Upper lobe of left lung (tissue), 4 donors: ENCODE measurements around the gene SPRY2.

ENCODE experiments used
- POLR2A ChIP-seq, 4 donors: fragments of 450-650 bp; IDR thresholded peaks; one replicate each; pipeline ENCODE4 v1.5.1; 2016 to 2017; ENCODE audit warnings: antibody characterized with exemption in 4 of 4, mild to moderate bottlenecking in 2 of 4
- TF ChIP-seq, protein P1 (sequence below), 6 experiments: fragments of 450-650 bp in 4 of 6; fragments of 200-600 bp in 2 of 6; sonication (generic) in 2 of 6; IDR thresholded peaks; one replicate each; pipeline ENCODE4 v1.5.1; 2016 to 2019; ENCODE audit warnings: antibody characterized with exemption in 6 of 6

DNA sequence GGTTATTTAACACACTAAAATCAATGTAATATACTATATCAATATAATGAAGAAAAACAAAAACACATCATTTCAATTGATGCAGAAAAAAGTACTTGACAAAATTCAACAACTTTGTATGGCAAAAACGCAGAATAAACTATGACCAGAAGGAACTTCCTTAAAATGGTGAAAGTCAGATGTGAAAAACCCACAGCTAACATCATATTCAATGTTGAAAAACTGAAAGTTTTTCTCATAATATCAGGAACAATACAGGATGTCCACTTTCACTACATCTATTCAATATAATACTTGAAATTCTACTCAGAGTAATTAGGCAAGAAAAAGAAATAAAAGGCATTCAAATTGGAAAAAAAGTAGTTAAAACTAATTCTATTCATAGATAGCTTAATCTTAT lies 50.3 kb downstream of the SPRY2 start:
- TF ChIP-seq POLR2A (IDR thresholded peaks at IDR 0.05): no peak
- TF ChIP-seq, protein P1, sequence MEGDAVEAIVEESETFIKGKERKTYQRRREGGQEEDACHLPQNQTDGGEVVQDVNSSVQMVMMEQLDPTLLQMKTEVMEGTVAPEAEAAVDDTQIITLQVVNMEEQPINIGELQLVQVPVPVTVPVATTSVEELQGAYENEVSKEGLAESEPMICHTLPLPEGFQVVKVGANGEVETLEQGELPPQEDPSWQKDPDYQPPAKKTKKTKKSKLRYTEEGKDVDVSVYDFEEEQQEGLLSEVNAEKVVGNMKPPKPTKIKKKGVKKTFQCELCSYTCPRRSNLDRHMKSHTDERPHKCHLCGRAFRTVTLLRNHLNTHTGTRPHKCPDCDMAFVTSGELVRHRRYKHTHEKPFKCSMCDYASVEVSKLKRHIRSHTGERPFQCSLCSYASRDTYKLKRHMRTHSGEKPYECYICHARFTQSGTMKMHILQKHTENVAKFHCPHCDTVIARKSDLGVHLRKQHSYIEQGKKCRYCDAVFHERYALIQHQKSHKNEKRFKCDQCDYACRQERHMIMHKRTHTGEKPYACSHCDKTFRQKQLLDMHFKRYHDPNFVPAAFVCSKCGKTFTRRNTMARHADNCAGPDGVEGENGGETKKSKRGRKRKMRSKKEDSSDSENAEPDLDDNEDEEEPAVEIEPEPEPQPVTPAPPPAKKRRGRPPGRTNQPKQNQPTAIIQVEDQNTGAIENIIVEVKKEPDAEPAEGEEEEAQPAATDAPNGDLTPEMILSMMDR (IDR thresholded peaks at IDR 0.05): no peak
